ENCODE results near the gene KRTAP5-5. TPM values are rescaled to one million over a fixed set of nuclear protein-coding genes. Genes with fewer than 3 reads are reported as not detected.
"Not testable (repeated sequence)": the region's sequence is repeated elsewhere in the genome, so short reads cannot be mapped to it uniquely, and the experiment has no call there.

Gene KRTAP5-5
- total and polyA plus RNA-seq, 2 donors (not counting 1 experiment from before 2014, with no cell fraction given): not detected

GRCh38 chr11:1607901-1608300 is 21.7 kb upstream of the KRTAP5-5 start:
- not testable (repeated sequence) for H2AFZ ChIP-seq (ENCODE audit: low read length); H3K27ac ChIP-seq (ENCODE audit: insufficient read depth, low read length); H4K20me1 ChIP-seq (ENCODE audit: control insufficient read depth, extremely low read depth, insufficient read depth, low read length); H3K36me3 ChIP-seq (ENCODE audit: control insufficient read depth, insufficient read depth, low read length); H3K4me3 ChIP-seq (replicated peaks in 1 of 4; ENCODE audit: control extremely low read depth in 1 of 4, insufficient read depth in 1 of 4, low read depth in 3 of 4, low read length in 4 of 4); H3K9ac ChIP-seq (ENCODE audit: insufficient read depth, low read length); H3K27me3 ChIP-seq (ENCODE audit: control insufficient read depth, insufficient read depth, low read length); H3K4me1 ChIP-seq (ENCODE audit: control insufficient read depth, extremely low read depth, insufficient read depth, low read length); H3K9me3 ChIP-seq (ENCODE audit: control insufficient read depth, insufficient read depth, low read depth, low read length); H3K79me2 ChIP-seq (ENCODE audit: control insufficient read depth, insufficient read depth, low read length); H3K4me2 ChIP-seq (ENCODE audit: extremely low read depth, insufficient read depth, low read length)
- DNase-seq (ENCODE audit: low read depth in 2 of 2): peak in 1 of 2 donors; percentile 48

DNA sequence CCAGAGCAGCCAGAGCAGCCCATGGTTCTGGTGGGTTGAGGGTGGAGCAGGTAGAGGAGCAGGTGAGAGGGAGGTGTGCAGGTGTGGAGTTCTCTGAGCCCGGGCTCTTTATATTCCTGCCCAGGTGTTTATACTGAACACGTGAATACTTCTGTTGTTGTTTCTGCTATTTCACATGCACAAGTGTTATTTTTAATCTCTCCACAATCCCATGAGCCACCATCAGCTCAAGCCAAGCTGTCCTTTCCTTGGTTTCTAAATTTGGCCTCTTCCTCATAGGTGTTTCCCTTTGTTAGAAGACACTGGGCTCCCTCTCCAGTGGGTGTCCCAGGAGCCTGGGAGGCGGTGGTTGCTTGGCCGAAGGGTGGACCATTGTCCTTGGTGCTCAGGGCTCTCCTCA is 21.2 kb upstream of the KRTAP5-5 start, which contains the start of gene KRTAP5-3:
KRTAP5-3 (minus strand) TSS at position 101 of the 400 bp plus-strand sequence; CDS start at position 23, 78 bp downstream.
- no peaks in the 10 kb centered on the region for H3K4me1 ChIP-seq (ENCODE audit: control insufficient read depth, extremely low read depth, insufficient read depth, low read length)
- no peak within 1 kb of the TSS for H3K4me3 ChIP-seq (replicated peaks in 1 of 4; ENCODE audit: control extremely low read depth in 1 of 4, insufficient read depth in 1 of 4, low read depth in 3 of 4, low read length in 4 of 4)
- DNase-seq (ENCODE audit: low read depth in 2 of 2): no peak
- H3K9ac ChIP-seq (ENCODE audit: insufficient read depth, low read length): no peak within 1 kb of the TSS
- no peak within 1 kb of the TSS for H2AFZ ChIP-seq (ENCODE audit: low read length)
- no peaks in the 10 kb centered on the region for H4K20me1 ChIP-seq (ENCODE audit: control insufficient read depth, extremely low read depth, insufficient read depth, low read length)
- H3K4me2 ChIP-seq (ENCODE audit: extremely low read depth, insufficient read depth, low read length): no peak within 1 kb of the TSS
- no peaks in the 10 kb centered on the region for H3K79me2 ChIP-seq (ENCODE audit: control insufficient read depth, insufficient read depth, low read length)
- H3K36me3 ChIP-seq (ENCODE audit: control insufficient read depth, insufficient read depth, low read length): no peaks in the 10 kb centered on the region
- H3K27ac ChIP-seq (ENCODE audit: insufficient read depth, low read length): no peak within 1 kb of the TSS
- no peaks in the 10 kb centered on the region for H3K27me3 ChIP-seq (ENCODE audit: control insufficient read depth, insufficient read depth, low read length)
- TF ChIP-seq EZH2 (IDR thresholded peaks at IDR 0.05; ENCODE audit: low read length, missing control alignments): no peak
- TF ChIP-seq, protein P1, sequence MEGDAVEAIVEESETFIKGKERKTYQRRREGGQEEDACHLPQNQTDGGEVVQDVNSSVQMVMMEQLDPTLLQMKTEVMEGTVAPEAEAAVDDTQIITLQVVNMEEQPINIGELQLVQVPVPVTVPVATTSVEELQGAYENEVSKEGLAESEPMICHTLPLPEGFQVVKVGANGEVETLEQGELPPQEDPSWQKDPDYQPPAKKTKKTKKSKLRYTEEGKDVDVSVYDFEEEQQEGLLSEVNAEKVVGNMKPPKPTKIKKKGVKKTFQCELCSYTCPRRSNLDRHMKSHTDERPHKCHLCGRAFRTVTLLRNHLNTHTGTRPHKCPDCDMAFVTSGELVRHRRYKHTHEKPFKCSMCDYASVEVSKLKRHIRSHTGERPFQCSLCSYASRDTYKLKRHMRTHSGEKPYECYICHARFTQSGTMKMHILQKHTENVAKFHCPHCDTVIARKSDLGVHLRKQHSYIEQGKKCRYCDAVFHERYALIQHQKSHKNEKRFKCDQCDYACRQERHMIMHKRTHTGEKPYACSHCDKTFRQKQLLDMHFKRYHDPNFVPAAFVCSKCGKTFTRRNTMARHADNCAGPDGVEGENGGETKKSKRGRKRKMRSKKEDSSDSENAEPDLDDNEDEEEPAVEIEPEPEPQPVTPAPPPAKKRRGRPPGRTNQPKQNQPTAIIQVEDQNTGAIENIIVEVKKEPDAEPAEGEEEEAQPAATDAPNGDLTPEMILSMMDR (conservative IDR thresholded peaks at IDR 0.05 in 1 of 2, IDR thresholded peaks at IDR 0.05 in 1 of 2; ENCODE audit: low read depth in 1 of 2, low read length in 2 of 2): no peak
- H3K9me3 ChIP-seq (ENCODE audit: control insufficient read depth, insufficient read depth, low read depth, low read length): no peaks in the 10 kb centered on the region

GRCh38 chr11:1618231-1618630 is 11.3 kb upstream of the KRTAP5-5 start:
- no peak overlapping the region for H2AFZ ChIP-seq (ENCODE audit: low read length)

More at GRCh38 chr11:1618231-1618630, 11.3 kb upstream of the KRTAP5-5 start:
- H3K79me2 ChIP-seq (ENCODE audit: control insufficient read depth, insufficient read depth, low read length): no peaks in the 10 kb centered on the region
- H3K4me3 ChIP-seq (replicated peaks in 1 of 4; ENCODE audit: control extremely low read depth in 1 of 4, insufficient read depth in 1 of 4, low read depth in 3 of 4, low read length in 4 of 4): no peak overlapping the region
- no peak for TF ChIP-seq EZH2 (IDR thresholded peaks at IDR 0.05; ENCODE audit: low read length, missing control alignments)
- TF ChIP-seq, protein P1 (conservative IDR thresholded peaks at IDR 0.05 in 1 of 2, IDR thresholded peaks at IDR 0.05 in 1 of 2; ENCODE audit: low read depth in 1 of 2, low read length in 2 of 2): no peak
- H3K27me3 ChIP-seq (ENCODE audit: control insufficient read depth, insufficient read depth, low read length): no peaks in the 10 kb centered on the region
- H3K36me3 ChIP-seq (ENCODE audit: control insufficient read depth, insufficient read depth, low read length): no peaks in the 10 kb centered on the region
- H3K4me2 ChIP-seq (ENCODE audit: extremely low read depth, insufficient read depth, low read length): no peak overlapping the region
- no peak for DNase-seq (ENCODE audit: low read depth in 2 of 2)
- H4K20me1 ChIP-seq (ENCODE audit: control insufficient read depth, extremely low read depth, insufficient read depth, low read length): no peaks in the 10 kb centered on the region
- no peaks in the 10 kb centered on the region for H3K9me3 ChIP-seq (ENCODE audit: control insufficient read depth, insufficient read depth, low read depth, low read length)
- no peak overlapping the region for H3K9ac ChIP-seq (ENCODE audit: insufficient read depth, low read length)
- no peaks in the 10 kb centered on the region for H3K4me1 ChIP-seq (ENCODE audit: control insufficient read depth, extremely low read depth, insufficient read depth, low read length)
- no peak overlapping the region for H3K27ac ChIP-seq (ENCODE audit: insufficient read depth, low read length)

Measured in fibroblast of lung (primary cell).